Measurements from ENCODE around the gene ECE2.
"Not testable (repeated sequence)": the region's sequence is repeated elsewhere in the genome, so short reads cannot be mapped to it uniquely, and the experiment has no call there.

The ECE2 gene

GRCh38 chr3:184334470-184335158 lies 58.8 kb downstream of the ECE2 start:
- H3K4me2 ChIP-seq, result no peak overlapping the region
- H3K4me1 ChIP-seq, result peaks cover 40% of the 10 kb centered on the region
- peaks cover 95% of the 10 kb centered on the region for H4K20me1 ChIP-seq
- no peaks in the 10 kb centered on the region; the same call in 1 of the 2 replicates for H3K27me3 ChIP-seq
- H3K4me3 ChIP-seq, result no peak overlapping the region
- 0 out of 2 replicates have a peak overlapping the region, but pooled peaks have one; percentile 82 for H3K9ac ChIP-seq
- no peaks in the 10 kb centered on the region for H3K9me3 ChIP-seq
- H3K27ac ChIP-seq, result no peak overlapping the region
- H3K36me3 ChIP-seq, result peaks cover 59% of the 10 kb centered on the region
- TF ChIP-seq Cebpa-rat (IDR thresholded peaks at IDR 0.05), result no peak

- no peak for TF ChIP-seq Cebpa-rat (IDR thresholded peaks at IDR 0.05)
Measured at GRCh38 chr3:184335291-184335660, 59.5 kb downstream of the ECE2 start.

GRCh38 chr3:184335661-184336546 lies 60.1 kb downstream of the ECE2 start:
- Histone ChIP-seq H3K4me3 (peak overlapping the region; percentile 77), H3K9me3 (no peaks in the 10 kb centered on the region), H3K27ac (peak overlapping the region; percentile 64), H4K20me1 (peaks cover 91% of the 10 kb centered on the region), H3K4me2 (peak overlapping the region; percentile 96), H3K27me3 (no peaks in the 10 kb centered on the region; the same call in 1 of the 2 replicates), H3K9ac (peak overlapping the region; percentile 82), H3K4me1 (peaks cover 46% of the 10 kb centered on the region), H3K36me3 (peaks cover 46% of the 10 kb centered on the region)
- no peak for TF ChIP-seq Cebpa-rat (IDR thresholded peaks at IDR 0.05)

More at GRCh38 chr3:184335291-184335660, 59.5 kb downstream of the ECE2 start:
- peak overlapping the region; percentile 77 for H3K4me3 ChIP-seq
- H3K27ac ChIP-seq, result peak overlapping the region; percentile 64; the same call in 1 of the 2 replicates
- H4K20me1 ChIP-seq, result peaks cover 95% of the 10 kb centered on the region
- H3K9me3 ChIP-seq, result no peaks in the 10 kb centered on the region
- H3K27me3 ChIP-seq, result no peaks in the 10 kb centered on the region; the same call in 1 of the 2 replicates
- peaks cover 52% of the 10 kb centered on the region for H3K36me3 ChIP-seq
- peak overlapping the region; percentile 82 for H3K9ac ChIP-seq
- peaks cover 44% of the 10 kb centered on the region for H3K4me1 ChIP-seq
- peak overlapping the region; percentile 96 for H3K4me2 ChIP-seq

GRCh38 chr3:184336547-184337398 lies 61.0 kb downstream of the ECE2 start:
- Histone ChIP-seq H3K4me3 (peak overlapping the region; percentile 77), H3K4me1 (peaks cover 52% of the 10 kb centered on the region), H3K27me3 (no peaks in the 10 kb centered on the region; the same call in 1 of the 2 replicates), H3K36me3 (peaks cover 42% of the 10 kb centered on the region), H3K4me2 (peak overlapping the region; percentile 96), H3K27ac (peak overlapping the region; percentile 64), H3K9ac (peak overlapping the region; percentile 82), H4K20me1 (peaks cover 91% of the 10 kb centered on the region), H3K9me3 (no peaks in the 10 kb centered on the region)
- TF ChIP-seq Cebpa-rat (IDR thresholded peaks at IDR 0.05), result no peak

- H3K9ac ChIP-seq, result peak within 1 kb of the TSS; percentile 82
- peaks cover 42% of the 10 kb centered on the region for H3K36me3 ChIP-seq
- peak within 1 kb of the TSS; percentile 77 for H3K4me3 ChIP-seq
- H3K9me3 ChIP-seq, result no peaks in the 10 kb centered on the region
- no peaks in the 10 kb centered on the region; the same call in 1 of the 2 replicates for H3K27me3 ChIP-seq
- peaks cover 52% of the 10 kb centered on the region for H3K4me1 ChIP-seq
- H3K27ac ChIP-seq, result peak within 1 kb of the TSS; percentile 64
- H4K20me1 ChIP-seq, result peaks cover 87% of the 10 kb centered on the region
- H3K4me2 ChIP-seq, result peak within 1 kb of the TSS; percentile 96
- TF ChIP-seq Cebpa-rat (IDR thresholded peaks at IDR 0.05), result no peak
Measured at GRCh38 chr3:184337399-184337714, 61.5 kb downstream of the ECE2 start, which contains the start of gene FAM131A. TSS of gene FAM131A (plus strand) at chr3:184337600. CDS start at chr3:184337631, 31 bp downstream.

- Histone ChIP-seq H3K4me2 (peak overlapping the region; percentile 96), H3K4me3 (peak overlapping the region; percentile 49), H3K9ac (peak overlapping the region; percentile 39; the same call in 1 of the 2 replicates), H3K4me1 (peaks cover 52% of the 10 kb centered on the region), H3K27ac (no peak overlapping the region), H3K36me3 (peaks cover 42% of the 10 kb centered on the region), H3K9me3 (no peaks in the 10 kb centered on the region), H4K20me1 (peaks cover 81% of the 10 kb centered on the region), H3K27me3 (no peaks in the 10 kb centered on the region; the same call in 1 of the 2 replicates)
- no peak for TF ChIP-seq Cebpa-rat (IDR thresholded peaks at IDR 0.05)
Measured at GRCh38 chr3:184337981-184338380, 62.2 kb downstream of the ECE2 start.

GRCh38 chr3:184338511-184338945 lies 62.7 kb downstream of the ECE2 start:
- H3K27me3 ChIP-seq, result no peaks in the 10 kb centered on the region; the same call in 1 of the 2 replicates
- H3K4me3 ChIP-seq, result peak overlapping the region; percentile 49
- H3K27ac ChIP-seq, result no peak overlapping the region
- H3K4me1 ChIP-seq, result peaks cover 52% of the 10 kb centered on the region
- TF ChIP-seq Cebpa-rat (IDR thresholded peaks at IDR 0.05), result no peak
- peak overlapping the region; percentile 39; the same call in 1 of the 2 replicates for H3K9ac ChIP-seq
- H3K9me3 ChIP-seq, result no peaks in the 10 kb centered on the region
- peak overlapping the region; percentile 96 for H3K4me2 ChIP-seq
- peaks cover 76% of the 10 kb centered on the region for H4K20me1 ChIP-seq
- peaks cover 42% of the 10 kb centered on the region for H3K36me3 ChIP-seq

- no peak overlapping the region for H3K27ac ChIP-seq
- peaks cover 40% of the 10 kb centered on the region for H3K36me3 ChIP-seq
- H3K4me3 ChIP-seq, result peak overlapping the region; percentile 49
- TF ChIP-seq Cebpa-rat (IDR thresholded peaks at IDR 0.05), result no peak
- H3K9ac ChIP-seq, result peak overlapping the region; percentile 39; the same call in 1 of the 2 replicates
- H3K9me3 ChIP-seq, result no peaks in the 10 kb centered on the region
- peak overlapping the region; percentile 96 for H3K4me2 ChIP-seq
- H3K4me1 ChIP-seq, result peaks cover 52% of the 10 kb centered on the region
- H3K27me3 ChIP-seq, result no peaks in the 10 kb centered on the region; the same call in 1 of the 2 replicates
- peaks cover 71% of the 10 kb centered on the region for H4K20me1 ChIP-seq
Measured at GRCh38 chr3:184339001-184339400, 63.2 kb downstream of the ECE2 start.

GRCh38 chr3:184339451-184340135 lies 63.8 kb downstream of the ECE2 start:
- Histone ChIP-seq H4K20me1 (peaks cover 65% of the 10 kb centered on the region), H3K4me2 (peak overlapping the region; percentile 96), H3K36me3 (peaks cover 40% of the 10 kb centered on the region), H3K9ac (peak overlapping the region; percentile 39; the same call in 1 of the 2 replicates), H3K4me1 (peaks cover 52% of the 10 kb centered on the region)
- not testable (repeated sequence) for H3K9me3 ChIP-seq, H3K27ac ChIP-seq, H3K27me3 ChIP-seq, H3K4me3 ChIP-seq
